AG09319 (cell line): Measurements from ENCODE around the gene OFD1.

ENCODE experiments used
- DNase-seq: peaks from one replicate; pipeline ENCODE4 v3.0.0-alpha.2; 2010; ENCODE audit warnings: low read depth; ENCODE audit errors: extremely low read depth
- CTCF ChIP-seq: IDR thresholded peaks from 2 replicates; pipeline ENCODE4 v1.5.1; 2011; ENCODE audit warnings: low read depth, mild to moderate bottlenecking, inconsistent platforms, low read length, moderate library complexity

The OFD1 gene

GRCh38 chrX:13695601-13696115 is 38.9 kb upstream of the OFD1 start:
- no peak for DNase-seq
- no peak for TF ChIP-seq CTCF

GRCh38 chrX:13697455-13697854 is 37.1 kb upstream of the OFD1 start:
- no peak for TF ChIP-seq CTCF
- DNase-seq, result no peak

- no peak for TF ChIP-seq CTCF
- DNase-seq, result no peak
Observed at GRCh38 chrX:13697976-13698375, 36.6 kb upstream of the OFD1 start.

DNA sequence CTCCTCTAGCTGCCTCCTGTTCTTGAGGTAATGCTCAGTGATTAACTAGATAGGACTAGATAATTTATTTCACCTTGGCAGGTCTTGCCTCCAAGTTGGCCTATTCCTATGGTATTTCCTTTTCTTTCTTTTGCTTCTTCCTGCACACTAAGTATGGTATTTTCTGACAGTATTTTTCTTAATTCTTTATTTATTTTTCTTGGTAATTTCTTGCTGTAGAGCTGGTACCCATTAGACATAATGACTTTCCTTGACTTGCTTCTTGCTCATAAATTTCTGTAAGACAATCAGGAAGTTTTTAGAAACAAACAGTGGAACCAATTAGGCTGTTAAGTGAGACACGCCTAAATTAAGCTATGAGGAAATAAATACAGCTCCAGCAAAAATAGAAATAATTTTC is 36.1 kb upstream of the OFD1 start:
- no peak for TF ChIP-seq CTCF
- no peak for DNase-seq

DNA sequence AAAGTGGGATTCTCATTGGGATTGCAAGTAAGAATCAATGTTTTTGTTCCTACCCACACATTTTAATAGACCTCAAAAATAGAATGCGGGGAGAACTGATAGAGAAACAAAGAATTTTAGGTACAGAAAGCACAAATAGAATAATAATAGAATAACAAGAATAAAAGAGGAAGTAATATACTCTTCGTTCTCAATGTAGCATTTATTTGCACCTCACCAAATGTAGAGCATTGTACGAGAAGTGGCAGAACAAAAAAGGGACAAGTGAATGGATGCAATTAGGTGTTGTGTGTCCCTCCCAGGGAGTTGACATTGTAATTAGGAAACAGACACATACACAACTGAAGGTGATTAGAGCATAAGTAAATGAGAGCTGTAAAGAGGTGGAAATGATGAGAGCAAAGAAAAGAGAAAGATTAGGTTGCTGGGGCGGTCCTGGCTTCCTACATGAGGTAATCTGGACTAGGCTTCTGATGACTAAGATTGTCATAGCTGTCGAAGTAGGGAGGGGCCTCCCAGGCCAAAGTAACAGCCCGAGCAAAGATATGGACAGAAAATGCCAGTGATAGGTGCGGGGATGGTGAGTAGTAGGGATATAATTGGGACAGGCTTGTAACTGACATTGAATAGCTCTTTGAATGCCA is 35.2 kb upstream of the OFD1 start:
- DNase-seq, result no peak
- no peak for TF ChIP-seq CTCF

DNA sequence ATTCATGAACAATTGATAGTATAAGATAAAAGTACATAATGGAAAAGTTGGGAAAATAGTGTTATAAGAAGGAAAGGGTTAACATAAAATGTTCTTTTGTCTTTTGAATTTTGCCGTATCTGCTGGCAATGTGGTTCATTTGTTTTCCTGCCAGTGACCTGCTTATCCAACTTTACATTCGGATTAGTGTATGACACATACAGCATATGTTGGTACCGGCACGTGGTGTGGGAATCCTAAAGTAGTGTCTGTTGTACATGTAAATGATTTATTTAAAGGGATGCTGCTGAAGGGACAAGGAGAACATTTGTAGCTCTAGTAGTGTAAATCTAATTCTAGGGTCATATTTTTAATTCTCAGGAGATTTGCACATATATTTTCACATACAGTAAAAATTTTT is 34.2 kb upstream of the OFD1 start:
- no peak for DNase-seq
- no peak for TF ChIP-seq CTCF

GRCh38 chrX:13702111-13702789 is 32.3 kb upstream of the OFD1 start:
- TF ChIP-seq CTCF, result no peak
- DNase-seq, result no peak
